GM12872 (cell line): ENCODE data around the gene ICOSLG.
A peak's percentile ranks its signal among the peaks of the same experiment; 100 is the strongest.

Source experiments
- TF ChIP-seq, protein P1 (sequence below): IDR thresholded peaks from 3 replicates; pipeline ENCODE4 v1.5.1; 2011; ENCODE audit warnings: low read depth, mild to moderate bottlenecking, low read length, moderate library complexity; ENCODE audit not compliant: insufficient read depth

Gene ICOSLG

GRCh38 chr21:44271558-44272283 is 31.0 kb upstream of the ICOSLG start:
- TF ChIP-seq, protein P1, sequence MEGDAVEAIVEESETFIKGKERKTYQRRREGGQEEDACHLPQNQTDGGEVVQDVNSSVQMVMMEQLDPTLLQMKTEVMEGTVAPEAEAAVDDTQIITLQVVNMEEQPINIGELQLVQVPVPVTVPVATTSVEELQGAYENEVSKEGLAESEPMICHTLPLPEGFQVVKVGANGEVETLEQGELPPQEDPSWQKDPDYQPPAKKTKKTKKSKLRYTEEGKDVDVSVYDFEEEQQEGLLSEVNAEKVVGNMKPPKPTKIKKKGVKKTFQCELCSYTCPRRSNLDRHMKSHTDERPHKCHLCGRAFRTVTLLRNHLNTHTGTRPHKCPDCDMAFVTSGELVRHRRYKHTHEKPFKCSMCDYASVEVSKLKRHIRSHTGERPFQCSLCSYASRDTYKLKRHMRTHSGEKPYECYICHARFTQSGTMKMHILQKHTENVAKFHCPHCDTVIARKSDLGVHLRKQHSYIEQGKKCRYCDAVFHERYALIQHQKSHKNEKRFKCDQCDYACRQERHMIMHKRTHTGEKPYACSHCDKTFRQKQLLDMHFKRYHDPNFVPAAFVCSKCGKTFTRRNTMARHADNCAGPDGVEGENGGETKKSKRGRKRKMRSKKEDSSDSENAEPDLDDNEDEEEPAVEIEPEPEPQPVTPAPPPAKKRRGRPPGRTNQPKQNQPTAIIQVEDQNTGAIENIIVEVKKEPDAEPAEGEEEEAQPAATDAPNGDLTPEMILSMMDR, result no peak

DNA sequence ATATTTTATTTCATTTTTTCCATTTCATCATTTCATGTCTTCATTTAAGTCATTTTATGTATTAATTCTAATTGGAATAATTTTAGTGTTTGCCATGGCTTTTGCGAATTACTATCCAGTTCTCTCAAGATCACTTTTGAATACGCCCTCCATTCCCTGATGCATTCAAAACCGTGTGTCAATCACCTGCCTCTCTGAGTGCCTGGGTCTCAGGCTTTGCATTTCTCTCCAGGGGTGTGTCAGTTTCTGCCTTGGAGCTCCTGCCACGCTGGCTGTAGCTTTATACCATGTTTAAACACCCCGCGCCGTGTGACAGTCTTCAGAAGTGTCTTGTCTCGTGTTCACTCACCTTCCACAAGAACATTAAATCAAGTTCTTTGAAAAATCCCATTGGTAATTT is 28.3 kb upstream of the ICOSLG start:
- TF ChIP-seq, protein P1, result no peak

GRCh38 chr21:44267655-44268142 is 27.0 kb upstream of the ICOSLG start:
- TF ChIP-seq, protein P1, result peak; percentile 29; the same call in 2 of the 3 replicates

DNA sequence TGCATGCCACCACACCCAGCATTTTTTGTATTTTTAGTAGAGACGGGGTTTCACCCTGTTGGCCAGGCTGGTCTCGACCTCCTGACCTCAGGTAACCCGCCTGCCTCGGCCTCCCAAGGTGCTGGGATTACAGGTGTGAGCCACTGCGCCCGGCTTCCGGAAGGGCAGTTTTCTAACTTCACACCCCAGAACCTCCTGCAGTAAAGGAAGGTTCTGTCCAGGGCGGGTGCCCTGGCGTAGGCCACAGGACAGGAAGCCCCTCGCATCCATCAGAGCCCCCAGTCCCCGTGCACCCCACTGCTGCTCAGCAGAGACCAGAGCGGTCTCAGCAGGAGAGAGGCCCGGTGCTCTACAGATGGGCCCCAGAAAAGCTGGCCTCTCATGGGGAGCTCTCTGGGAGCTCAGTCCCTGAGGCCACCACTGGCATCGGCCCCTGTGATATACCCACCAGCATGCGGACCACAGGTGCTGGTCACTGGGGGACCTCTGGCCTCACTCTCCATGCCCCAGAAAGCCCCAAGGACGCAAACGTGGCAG is 25.1 kb upstream of the ICOSLG start:
- TF ChIP-seq, protein P1, result no peak

DNA sequence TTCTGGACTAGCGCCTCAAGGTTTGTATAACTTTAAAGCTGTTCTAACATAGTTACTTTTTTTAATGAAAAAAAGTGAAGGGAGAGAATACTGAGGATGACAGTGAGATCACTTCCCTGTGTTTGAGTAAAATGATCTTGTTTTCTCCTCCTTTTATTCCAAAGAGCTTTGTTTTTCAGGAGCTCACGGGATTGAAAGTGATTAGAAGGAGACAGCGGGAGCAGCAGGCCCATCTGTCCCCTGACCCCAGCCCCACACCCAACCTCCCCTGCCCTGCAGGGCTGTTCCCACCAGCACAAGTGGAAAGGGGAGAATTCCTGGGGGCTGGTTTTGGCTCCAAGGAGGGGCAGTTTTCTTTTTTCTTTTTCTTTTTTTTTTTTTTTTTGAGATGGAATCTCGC is 23.0 kb upstream of the ICOSLG start:
- TF ChIP-seq, protein P1, result no peak

GRCh38 chr21:44263221-44263760 is 22.5 kb upstream of the ICOSLG start:
- TF ChIP-seq, protein P1, result no peak

DNA sequence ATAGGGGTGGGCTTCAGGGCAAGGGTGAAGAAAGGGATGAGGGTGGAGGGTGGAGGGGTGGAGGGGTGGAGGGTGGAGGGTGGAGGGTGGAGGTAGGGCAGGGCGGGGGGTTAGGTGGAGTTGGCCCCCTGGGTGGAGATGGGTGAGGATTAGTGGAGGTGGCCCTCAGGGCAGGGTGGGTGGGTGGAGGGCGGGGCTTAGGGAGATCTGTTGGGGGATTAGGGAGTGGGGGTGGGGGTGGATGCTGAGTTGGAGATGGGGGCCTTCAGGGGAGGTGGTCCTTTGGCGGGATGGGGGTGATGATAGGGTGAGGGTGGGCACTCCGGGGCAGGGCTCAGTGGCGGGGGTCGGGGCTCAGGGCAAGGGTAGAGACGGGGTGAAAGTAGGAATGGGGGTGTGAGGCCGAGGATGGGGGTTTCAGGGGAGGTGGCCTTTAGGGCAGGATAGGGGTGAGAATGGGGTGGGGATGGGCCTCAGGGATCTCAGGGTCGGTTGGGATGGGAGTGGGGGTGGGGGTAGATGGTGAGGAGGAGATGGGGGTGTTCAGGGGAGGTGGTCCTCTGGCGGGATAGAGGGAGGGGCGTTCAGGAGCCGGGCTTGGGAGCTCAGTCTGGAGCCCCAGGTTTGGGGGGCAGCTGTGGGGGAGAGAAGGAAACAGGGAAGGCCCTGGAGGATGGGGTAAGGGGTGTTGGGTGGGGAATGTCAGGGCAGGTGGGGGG is 21.8 kb upstream of the ICOSLG start:
- TF ChIP-seq, protein P1, result no peak
